Activated naive CD4-positive, alpha-beta T cell treated with anti-CD3 and anti-CD28 coated beads for 36 hours (primary cell): Measurements from ENCODE around the gene UBQLN2. TPM values are rescaled to one million over a fixed set of nuclear protein-coding genes. Genes with fewer than 3 reads are reported as not detected.
"Not testable (repeated sequence)": the region's sequence is repeated elsewhere in the genome, so short reads cannot be mapped to it uniquely, and the experiment has no call there.

Source experiments
- CTCF ChIA-PET: fragments of 350-600 bp; sonication (Branson Sonifier 250); formaldehyde crosslinking; loops from one replicate; lab custom pipeline; 2021; ENCODE audit warnings: antibody characterized with exemption; lab: Charles Lee
- DNase-seq: peaks from one replicate; pipeline ENCODE4 v3.0.0-alpha.2; 2020
- H3K27ac Mint-ChIP-seq: one replicate; pipeline ENCODE4 v1.8.0; 2021; ENCODE audit warnings: mild to moderate bottlenecking, mixed read lengths
- H3K27me3 Mint-ChIP-seq: one replicate; pipeline ENCODE4 v1.8.0; 2021; ENCODE audit warnings: low read depth, mixed read lengths
- H3K36me3 Mint-ChIP-seq: one replicate; pipeline ENCODE4 v1.8.0; 2021; ENCODE audit warnings: low read depth, mixed read lengths
- H3K4me1 Mint-ChIP-seq: one replicate; pipeline ENCODE4 v1.8.0; 2021; ENCODE audit warnings: low read depth, mixed read lengths
- H3K4me3 Mint-ChIP-seq: one replicate; pipeline ENCODE4 v1.8.0; 2021; ENCODE audit warnings: mild to moderate bottlenecking, moderate library complexity, mixed read lengths
- H3K9me3 Mint-ChIP-seq: one replicate; pipeline ENCODE4 v1.8.0; 2021; ENCODE audit warnings: mixed read lengths
- intact Hi-C: fragments of 100-400 bp; cut with micrococcal nuclease; formaldehyde crosslinking; loops from one replicate; pipeline ENCODE4 v1.15.1; 2023
- total RNA-seq, 2 experiments: library from RNA; stranded (reverse); gene quantifications; one replicate each; pipeline ENCODE4 v1.2.3, GENCODE V29; 2021

Gene UBQLN2
- total RNA-seq = 10 to 100 TPM; 67.2 to 67.3 TPM

DNA sequence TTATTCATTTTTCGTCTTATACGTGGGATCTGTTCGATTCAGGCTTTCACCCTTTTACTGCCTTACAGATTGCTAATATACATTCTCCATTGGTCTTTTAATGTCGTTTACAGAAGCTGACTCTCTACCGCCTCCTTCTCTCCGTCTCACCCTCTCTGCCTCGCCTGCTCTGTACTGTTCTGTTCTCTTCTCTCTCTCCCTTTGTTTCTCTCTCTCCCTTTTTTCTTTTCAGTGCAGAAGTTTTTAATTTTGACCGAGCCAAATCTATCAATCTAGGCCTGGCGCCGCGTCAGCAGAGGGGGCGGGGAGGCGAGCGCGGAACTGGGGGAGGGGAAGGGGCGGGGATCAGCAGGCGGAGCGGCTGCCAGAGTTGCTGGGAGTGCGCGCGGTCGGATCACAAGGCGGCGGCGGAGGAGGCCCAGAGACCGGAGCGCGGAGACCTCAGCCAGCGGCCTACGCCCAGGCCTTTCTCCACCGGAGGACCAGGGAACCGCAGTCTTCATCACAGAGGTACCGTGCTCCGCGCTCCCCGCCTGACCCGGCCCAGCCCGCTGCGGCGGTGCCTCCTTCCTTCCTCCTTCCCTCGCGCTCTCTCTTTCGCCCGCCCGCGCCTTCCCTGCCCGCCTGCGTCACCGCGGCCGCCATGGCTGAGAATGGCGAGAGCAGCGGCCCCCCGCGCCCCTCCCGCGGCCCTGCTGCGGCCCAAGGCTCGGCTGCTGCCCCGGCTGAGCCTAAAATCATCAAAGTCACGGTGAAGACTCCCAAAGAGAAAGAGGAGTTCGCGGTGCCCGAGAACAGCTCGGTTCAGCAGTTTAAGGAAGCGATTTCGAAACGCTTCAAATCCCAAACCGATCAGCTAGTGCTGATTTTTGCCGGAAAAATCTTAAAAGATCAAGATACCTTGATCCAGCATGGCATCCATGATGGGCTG, at the start of gene UBQLN2:
Gene UBQLN2 (plus strand): TSS at position 397 of the 931 bp plus-strand sequence. CDS start 247 bp downstream, at position 644.
- H3K36me3 Mint-ChIP-seq = peaks cover 36% of the 10 kb centered on the region
- H3K27me3 Mint-ChIP-seq = no peaks in the 10 kb centered on the region
- H3K4me1 Mint-ChIP-seq = peaks cover 1% of the 10 kb centered on the region
- CTCF ChIA-PET = interaction anchor here (0.6 to 1.4 kb wide), 2 partner anchors 163 to 165 kb away, joined by 3 to 4 read pairs; partner anchors contain the start of gene NBDY
- peak; percentile 81 for DNase-seq
- peak within 1 kb of the TSS; percentile 91 for H3K4me3 Mint-ChIP-seq
- H3K27ac Mint-ChIP-seq = peak within 1 kb of the TSS; percentile 100
- intact Hi-C loops = loop anchor here (1.0 to 10.0 kb wide), 11 partner anchors 101 to 1029 kb away; partner anchors contain the start of genes FAAH2, RRAGB and ZXDB
- H3K9me3 Mint-ChIP-seq = no peaks in the 10 kb centered on the region

DNA sequence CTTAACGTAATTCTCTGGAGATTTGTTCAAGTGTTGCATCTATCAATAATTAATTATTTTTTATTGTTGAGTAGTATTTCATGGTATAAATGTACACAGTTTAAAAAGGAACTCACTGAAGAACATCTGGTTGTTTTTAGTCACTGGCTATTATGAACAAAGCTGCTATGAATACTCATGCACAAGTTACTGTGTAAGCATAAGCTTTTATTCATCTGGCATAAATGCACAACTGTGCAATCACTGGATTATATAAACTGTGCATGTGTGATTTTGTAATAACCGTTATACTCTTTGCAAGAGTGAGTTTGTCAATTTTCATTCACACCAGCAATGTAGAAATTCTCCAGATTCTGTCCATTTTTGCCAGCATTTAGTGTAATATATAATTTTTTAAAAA, 43.8 kb upstream of the UBQLN2 start:
- peaks cover 8% of the 10 kb centered on the region for H3K9me3 Mint-ChIP-seq
- no peaks in the 10 kb centered on the region for H3K4me1 Mint-ChIP-seq
- H3K27me3 Mint-ChIP-seq = no peaks in the 10 kb centered on the region
- H3K4me3 Mint-ChIP-seq = no peak overlapping the region
- no peak for DNase-seq
- intact Hi-C loops = no loop called here
- CTCF ChIA-PET = no interaction called here
- no peak overlapping the region for H3K27ac Mint-ChIP-seq
- peaks cover 10% of the 10 kb centered on the region for H3K36me3 Mint-ChIP-seq

DNA sequence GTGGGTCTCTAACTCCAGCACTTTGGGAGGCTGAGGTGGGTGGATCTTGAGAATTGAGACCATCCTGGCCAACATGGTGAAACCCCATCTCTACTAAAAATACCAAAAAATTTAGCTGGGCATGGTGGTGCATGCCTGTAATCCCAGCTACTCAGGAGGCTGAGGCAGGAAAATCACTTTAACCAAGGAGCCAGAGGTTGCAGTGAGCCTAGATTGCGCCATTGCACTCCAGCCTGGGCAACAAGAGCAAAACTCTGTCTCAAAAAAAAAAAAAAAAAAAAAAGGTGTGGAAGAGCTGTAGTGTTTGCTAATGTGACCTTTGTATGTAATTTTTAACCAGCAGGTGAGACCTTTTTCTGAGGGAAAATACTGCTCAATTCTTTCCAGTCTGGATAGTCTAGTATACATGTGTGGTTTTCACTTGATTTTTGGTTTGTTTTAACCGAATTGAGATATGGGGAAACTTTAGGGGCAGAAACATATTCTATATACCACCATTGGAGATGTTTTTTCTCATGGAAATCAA, 33.9 kb upstream of the UBQLN2 start:
- H3K27me3 Mint-ChIP-seq, DNase-seq, intact Hi-C loops, H3K9me3 Mint-ChIP-seq, H3K4me3 Mint-ChIP-seq, CTCF ChIA-PET, H3K27ac Mint-ChIP-seq, H3K4me1 Mint-ChIP-seq: not testable (repeated sequence)
- H3K36me3 Mint-ChIP-seq = peaks cover 22% of the 10 kb centered on the region

DNA sequence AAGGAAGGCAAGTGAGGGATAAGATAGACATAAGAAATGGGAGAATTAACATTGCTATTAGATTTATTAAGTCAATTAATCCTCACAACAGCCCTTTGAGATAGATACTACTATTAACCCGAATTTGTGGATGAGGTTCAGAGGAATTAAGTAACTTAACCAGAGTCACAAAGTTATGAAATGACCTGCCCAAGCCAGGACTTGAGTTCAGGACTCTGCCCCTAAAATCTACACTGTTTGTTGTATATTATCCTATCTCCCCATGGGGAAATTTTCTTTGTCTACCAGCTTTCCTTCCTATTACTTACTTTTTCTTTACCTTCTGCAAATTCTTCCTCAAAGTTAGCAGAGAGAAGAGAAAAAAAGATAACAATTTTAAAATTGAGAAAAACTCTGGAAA, 33.4 kb upstream of the UBQLN2 start:
- intact Hi-C loops = no loop called here
- CTCF ChIA-PET = no interaction called here
- no peak for DNase-seq
- H3K27me3 Mint-ChIP-seq = no peaks in the 10 kb centered on the region
- H3K9me3 Mint-ChIP-seq = peaks cover 7% of the 10 kb centered on the region
- H3K27ac Mint-ChIP-seq = no peak overlapping the region
- no peaks in the 10 kb centered on the region for H3K4me1 Mint-ChIP-seq
- peaks cover 20% of the 10 kb centered on the region for H3K36me3 Mint-ChIP-seq
- no peak overlapping the region for H3K4me3 Mint-ChIP-seq

DNA sequence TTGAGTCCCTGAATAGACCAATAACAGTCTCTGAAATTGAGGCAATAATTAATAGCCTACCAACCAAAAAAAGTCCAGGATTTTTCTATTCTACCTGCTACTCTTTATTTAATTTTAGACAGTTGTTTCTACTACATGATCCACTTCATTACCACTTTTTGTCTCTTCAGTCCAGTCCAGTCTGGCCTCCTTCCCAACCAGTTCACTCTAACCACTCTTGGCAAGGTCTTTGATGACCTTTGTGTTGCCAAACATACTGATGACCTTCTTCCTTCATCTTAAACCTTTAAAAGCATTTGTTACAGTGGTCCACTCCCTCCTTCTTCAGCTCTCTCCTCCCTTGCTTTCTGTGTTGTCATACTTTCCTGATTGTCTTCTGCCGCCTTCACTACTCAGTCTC, 12.8 kb upstream of the UBQLN2 start:
- DNase-seq = no peak
- Mint-ChIP-seq H3K27me3 (no peaks in the 10 kb centered on the region), H3K36me3 (peaks cover 6% of the 10 kb centered on the region), H3K9me3 (peaks cover 33% of the 10 kb centered on the region), H3K4me1 (no peaks in the 10 kb centered on the region), H3K4me3 (no peak overlapping the region), H3K27ac (no peak overlapping the region)
- intact Hi-C loops = no loop called here
- CTCF ChIA-PET = no interaction called here

DNA sequence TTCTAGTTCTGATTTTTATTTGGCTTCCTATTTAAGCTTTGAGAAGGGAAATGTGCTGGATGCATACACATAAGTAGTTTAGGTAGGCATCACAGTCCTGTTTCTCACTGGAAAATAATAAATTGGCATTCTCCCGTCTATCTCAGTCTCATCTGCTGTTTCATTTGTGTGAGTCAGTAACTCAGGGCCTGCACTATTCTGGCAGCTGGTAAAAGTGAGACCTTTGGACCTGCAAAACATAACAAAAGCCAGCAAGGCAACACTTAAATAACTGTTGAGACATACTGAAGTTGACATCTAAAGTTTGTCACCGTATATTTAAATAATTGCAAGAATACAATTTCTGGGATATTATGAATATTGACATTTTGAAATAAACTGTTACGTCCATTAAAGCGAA, 8.6 kb upstream of the UBQLN2 start:
- CTCF ChIA-PET = no interaction called here
- no peak for DNase-seq
- no peaks in the 10 kb centered on the region for H3K36me3 Mint-ChIP-seq
- intact Hi-C loops = no loop called here
- no peak overlapping the region for H3K4me3 Mint-ChIP-seq
- no peaks in the 10 kb centered on the region for H3K4me1 Mint-ChIP-seq
- H3K9me3 Mint-ChIP-seq = peaks cover 6% of the 10 kb centered on the region
- no peak overlapping the region for H3K27ac Mint-ChIP-seq
- no peaks in the 10 kb centered on the region for H3K27me3 Mint-ChIP-seq

DNA sequence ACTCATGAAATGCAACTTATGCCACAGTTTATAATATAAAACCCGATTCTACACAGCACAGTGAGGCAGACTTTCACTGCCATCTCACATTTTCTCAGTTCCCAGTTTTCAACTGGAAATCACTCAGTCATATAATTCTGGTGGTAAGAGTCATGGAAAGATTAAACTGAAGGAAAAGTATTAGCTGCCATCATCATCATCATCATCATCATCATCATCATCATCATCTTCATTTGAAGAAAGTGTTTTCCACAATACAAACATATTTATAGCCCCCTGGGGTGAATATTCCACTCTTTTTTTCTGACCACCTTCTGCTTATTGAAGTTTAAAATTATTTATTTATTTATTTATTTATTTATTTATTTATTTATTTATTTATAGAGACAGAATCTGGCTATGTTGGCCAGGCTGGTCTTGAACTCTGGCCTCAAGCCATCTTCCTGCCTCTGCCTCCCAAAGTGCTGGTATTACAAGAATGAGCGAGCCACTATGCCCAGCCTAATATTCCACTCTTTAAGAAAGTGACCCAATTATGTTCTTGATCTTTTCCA, 6.0 kb upstream of the UBQLN2 start:
- intact Hi-C loops = no loop called here
- H3K4me3 Mint-ChIP-seq = no peak overlapping the region
- no peaks in the 10 kb centered on the region for H3K9me3 Mint-ChIP-seq
- H3K36me3 Mint-ChIP-seq = no peaks in the 10 kb centered on the region
- H3K27ac Mint-ChIP-seq = no peak overlapping the region
- CTCF ChIA-PET = no interaction called here
- no peaks in the 10 kb centered on the region for H3K4me1 Mint-ChIP-seq
- H3K27me3 Mint-ChIP-seq = no peaks in the 10 kb centered on the region
- DNase-seq = no peak

DNA sequence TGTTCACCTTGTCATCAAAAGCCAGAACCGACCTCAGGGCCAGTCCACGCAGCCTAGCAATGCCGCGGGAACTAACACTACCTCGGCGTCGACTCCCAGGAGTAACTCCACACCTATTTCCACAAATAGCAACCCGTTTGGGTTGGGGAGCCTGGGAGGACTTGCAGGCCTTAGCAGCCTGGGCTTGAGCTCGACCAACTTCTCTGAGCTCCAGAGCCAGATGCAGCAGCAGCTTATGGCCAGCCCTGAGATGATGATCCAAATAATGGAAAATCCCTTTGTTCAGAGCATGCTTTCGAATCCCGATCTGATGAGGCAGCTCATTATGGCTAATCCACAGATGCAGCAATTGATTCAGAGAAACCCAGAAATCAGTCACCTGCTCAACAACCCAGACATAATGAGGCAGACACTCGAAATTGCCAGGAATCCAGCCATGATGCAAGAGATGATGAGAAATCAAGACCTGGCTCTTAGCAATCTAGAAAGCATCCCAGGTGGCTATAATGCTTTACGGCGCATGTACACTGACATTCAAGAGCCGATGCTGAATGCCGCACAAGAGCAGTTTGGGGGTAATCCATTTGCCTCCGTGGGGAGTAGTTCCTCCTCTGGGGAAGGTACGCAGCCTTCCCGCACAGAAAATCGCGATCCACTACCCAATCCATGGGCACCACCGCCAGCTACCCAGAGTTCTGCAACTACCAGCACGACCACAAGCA, 898 bp downstream of the UBQLN2 start:
- Mint-ChIP-seq H3K9me3 (no peaks in the 10 kb centered on the region), H3K4me3 (peak overlapping the region; percentile 91), H3K27ac (peak overlapping the region; percentile 100), H3K4me1 (peaks cover 8% of the 10 kb centered on the region), H3K27me3 (no peaks in the 10 kb centered on the region), H3K36me3 (peaks cover 43% of the 10 kb centered on the region)
- intact Hi-C loops = loop anchor here (1.0 to 10.0 kb wide), 10 partner anchors 166 to 1028 kb away; partner anchors contain the start of genes FAAH2, RRAGB and ZXDB
- peak; percentile 81 for DNase-seq
- CTCF ChIA-PET = interaction anchor here (1.1 to 1.4 kb wide), 2 partner anchors 33 to 164 kb away, joined by 4 read pairs; partner anchors contain the start of gene NBDY

DNA sequence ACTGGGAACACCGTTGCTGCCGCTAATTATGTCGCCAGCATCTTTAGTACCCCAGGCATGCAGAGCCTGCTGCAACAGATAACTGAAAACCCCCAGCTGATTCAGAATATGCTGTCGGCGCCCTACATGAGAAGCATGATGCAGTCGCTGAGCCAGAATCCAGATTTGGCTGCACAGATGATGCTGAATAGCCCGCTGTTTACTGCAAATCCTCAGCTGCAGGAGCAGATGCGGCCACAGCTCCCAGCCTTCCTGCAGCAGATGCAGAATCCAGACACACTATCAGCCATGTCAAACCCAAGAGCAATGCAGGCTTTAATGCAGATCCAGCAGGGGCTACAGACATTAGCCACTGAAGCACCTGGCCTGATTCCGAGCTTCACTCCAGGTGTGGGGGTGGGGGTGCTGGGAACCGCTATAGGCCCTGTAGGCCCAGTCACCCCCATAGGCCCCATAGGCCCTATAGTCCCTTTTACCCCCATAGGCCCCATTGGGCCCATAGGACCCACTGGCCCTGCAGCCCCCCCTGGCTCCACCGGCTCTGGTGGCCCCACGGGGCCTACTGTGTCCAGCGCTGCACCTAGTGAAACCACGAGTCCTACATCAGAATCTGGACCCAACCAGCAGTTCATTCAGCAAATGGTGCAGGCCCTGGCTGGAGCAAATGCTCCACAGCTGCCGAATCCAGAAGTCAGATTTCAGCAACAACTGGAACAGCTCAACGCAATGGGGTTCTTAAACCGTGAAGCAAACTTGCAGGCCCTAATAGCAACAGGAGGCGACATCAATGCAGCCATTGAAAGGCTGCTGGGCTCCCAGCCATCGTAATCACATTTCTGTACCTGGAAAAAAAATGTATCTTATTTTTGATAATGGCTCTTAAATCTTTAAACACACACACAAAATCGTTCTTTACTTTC, 1.8 kb downstream of the UBQLN2 start:
- peak overlapping the region; percentile 100 for H3K27ac Mint-ChIP-seq
- H3K4me1 Mint-ChIP-seq = peaks cover 16% of the 10 kb centered on the region
- CTCF ChIA-PET = interaction anchor here (1.1 kb wide), 1 partner anchor 32 kb away, joined by 4 read pairs; no protein-coding TSS in a partner anchor
- peaks cover 47% of the 10 kb centered on the region for H3K36me3 Mint-ChIP-seq
- no peaks in the 10 kb centered on the region for H3K9me3 Mint-ChIP-seq
- peak overlapping the region; percentile 91 for H3K4me3 Mint-ChIP-seq
- intact Hi-C loops = loop anchor here (1.0 to 10.0 kb wide), 10 partner anchors 166 to 1027 kb away; partner anchors contain the start of genes FAAH2, RRAGB and ZXDB
- no peaks in the 10 kb centered on the region for H3K27me3 Mint-ChIP-seq
- DNase-seq = peak; percentile 45

DNA sequence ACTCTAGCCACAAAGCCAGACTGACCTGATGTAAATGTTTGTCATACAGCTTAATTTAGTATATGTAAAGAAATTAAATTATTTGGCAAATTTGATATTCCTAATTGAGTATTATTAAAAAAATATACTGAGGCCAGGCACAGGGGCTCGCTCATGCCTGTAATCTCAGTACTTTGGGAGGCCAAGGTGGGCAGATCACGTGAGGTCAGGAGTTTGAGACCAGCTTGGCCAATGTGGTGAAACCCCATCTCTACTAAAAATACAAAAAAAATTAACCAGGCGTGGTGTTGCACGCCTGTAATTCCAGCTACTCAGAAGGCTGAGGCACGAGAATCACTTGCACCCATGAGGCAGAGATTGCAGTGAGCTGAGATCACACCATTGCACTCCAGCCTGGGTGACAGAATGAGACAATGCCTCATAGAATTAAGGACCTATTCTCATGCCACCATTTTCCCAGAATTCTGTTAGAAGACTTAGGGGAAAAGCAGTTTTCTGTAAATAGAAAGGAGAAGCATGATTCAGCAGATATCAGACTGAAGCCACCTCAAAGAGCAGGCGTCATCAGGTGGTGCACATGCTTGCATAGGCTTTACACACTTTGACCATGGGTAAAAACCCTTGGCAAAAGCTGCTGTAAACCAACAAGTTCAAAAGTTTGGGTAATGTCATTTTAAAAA, 6.1 kb downstream of the UBQLN2 start:
- intact Hi-C loops = loop anchor here (10.0 kb wide), 1 partner anchor 415 kb away; no protein-coding TSS in a partner anchor

More for the DNA sequence above, 6.1 kb downstream of the UBQLN2 start:
- Mint-ChIP-seq H3K4me3 (peak overlapping the region; percentile 71), H3K27ac (peak overlapping the region; percentile 94), H3K36me3 (peaks cover 56% of the 10 kb centered on the region), H3K9me3 (no peaks in the 10 kb centered on the region), H3K4me1 (peaks cover 38% of the 10 kb centered on the region), H3K27me3 (no peaks in the 10 kb centered on the region)
- CTCF ChIA-PET = no interaction called here
- DNase-seq = peak; percentile 54
